HG03060 (cell line): Measurements from ENCODE around the gene TMEM214.
"Not testable (repeated sequence)": the region's sequence is repeated elsewhere in the genome, so short reads cannot be mapped to it uniquely, and the experiment has no call there.

Experiments used
- ATAC-seq: cut with Tn5 transposase; IDR thresholded peaks from one replicate; pipeline ENCODE4 v1.9.1; 2021; ENCODE audit warnings: low read depth, moderate number of reproducible peaks; ENCODE audit not compliant: unreplicated experiment

TMEM214 gene

DNA sequence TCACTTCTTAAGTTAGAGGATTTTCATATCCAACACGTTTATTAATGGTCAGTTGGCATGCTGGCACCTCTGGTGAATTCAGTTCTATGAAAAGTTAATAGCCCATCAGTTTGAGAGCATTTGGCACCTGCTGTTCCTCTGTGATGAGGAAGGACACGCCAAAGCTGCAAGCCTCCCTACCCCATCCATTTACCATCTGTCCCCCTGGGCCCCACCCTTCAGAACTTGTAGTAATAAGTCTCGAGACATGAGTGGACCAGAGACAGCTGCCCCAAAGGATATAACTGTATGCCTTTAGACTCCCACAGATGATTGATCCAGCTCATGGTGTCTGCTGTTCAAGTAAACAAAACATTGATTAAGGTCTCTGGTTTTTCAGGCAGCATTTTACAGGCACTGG lies 32.4 kb downstream of the TMEM214 start:
- ATAC-seq = no peak

DNA sequence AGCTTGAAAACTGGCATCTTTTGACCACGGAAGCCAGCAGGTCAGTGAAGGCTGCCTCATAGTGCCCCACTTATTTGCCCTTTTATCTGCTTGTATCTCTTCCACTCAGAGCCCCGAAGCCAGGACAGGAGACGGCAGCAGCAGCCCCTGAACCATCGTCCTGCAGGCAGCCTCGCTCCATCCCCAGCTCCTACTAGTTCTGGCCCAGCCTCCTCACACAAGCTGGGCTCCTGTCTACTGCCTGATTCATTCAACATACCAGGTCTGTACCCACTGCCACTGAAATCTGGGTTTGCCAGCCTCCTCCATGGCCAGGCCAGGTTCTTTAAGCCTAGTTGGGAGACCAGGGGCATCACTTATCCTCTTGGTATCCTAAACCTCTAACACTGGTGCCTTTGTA lies 34.6 kb downstream of the TMEM214 start:
- ATAC-seq = no peak

DNA sequence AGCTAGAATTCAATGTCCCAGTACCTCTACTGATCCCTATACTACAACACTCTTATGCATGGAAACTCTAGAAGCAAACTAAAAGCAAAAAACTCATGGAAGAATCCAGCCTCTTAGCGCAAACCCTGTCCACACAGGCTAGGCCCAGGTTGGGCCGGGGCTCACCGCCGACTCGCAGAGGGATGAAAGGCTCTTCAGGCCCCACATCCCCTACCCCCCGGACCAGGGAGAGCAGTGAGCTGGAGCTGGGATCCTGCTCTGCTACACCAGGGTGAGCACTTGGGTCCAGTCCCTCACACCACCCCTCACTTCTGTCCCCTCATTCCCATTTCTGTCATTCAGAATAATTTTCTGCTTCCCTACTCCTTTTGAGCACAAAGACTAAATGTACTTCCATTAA lies 36.7 kb downstream of the TMEM214 start:
- no peak for ATAC-seq

DNA sequence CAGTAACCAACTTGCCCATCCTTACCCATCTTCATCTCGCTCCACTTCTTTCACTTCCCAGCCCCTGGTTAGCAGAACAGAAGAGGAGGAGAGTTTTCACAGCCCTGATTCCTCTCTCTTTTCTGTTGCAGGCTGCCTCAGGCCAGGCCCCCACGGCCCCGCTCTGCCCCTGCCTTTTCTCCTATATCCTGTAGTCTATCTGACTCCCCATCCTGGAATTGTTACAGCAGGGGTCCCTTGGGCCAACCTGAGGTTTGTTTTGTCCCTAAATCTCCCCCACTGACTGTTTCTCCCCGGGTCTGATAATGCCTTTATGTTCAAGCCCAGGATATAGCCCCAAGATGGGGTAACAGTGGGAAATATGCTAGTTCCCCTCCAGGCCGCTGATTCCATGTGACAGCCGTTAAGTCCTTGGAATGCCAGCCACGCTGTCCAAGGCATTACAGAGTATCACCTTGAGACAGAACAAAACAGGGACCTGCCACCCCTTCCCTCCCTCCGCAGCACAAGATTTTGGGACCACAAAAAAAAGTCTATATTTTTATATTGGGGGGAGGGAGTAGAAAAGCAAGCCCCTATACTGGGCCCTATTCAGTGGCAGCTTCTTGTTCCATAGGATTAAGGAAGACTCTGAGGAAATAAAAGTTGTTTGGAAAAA lies 37.3 kb downstream of the TMEM214 start:
- ATAC-seq = no peak

DNA sequence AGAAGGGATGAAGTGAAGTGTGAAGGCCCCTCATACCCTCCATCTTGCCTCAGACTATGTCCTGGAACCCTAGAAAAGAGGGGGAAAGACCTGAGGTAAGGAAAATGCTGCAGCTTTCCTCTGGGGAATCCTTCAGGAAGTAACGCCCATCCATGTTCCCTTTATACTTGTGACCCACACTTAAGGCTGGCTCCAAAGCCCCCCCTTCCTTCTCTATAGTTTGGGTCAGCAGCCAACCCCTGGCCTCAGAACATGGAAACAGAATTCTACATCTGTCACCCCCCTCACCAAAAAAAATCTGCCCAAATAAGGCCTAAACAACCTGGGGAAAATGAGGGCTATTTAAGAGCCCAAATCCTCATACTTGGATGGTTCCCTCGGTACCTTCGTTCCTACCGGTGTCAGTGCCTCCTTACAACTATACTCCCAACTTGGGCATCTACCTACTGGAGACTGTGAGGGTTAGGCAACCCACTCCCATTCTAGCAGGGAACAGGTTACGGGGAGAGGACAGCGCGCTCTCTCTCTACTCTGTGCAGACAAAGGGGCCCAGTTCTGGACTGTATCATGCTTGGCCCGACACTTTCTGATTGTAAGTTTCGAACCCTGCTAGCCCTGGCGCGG lies 38.0 kb downstream of the TMEM214 start:
- peak; percentile 11 for ATAC-seq

DNA sequence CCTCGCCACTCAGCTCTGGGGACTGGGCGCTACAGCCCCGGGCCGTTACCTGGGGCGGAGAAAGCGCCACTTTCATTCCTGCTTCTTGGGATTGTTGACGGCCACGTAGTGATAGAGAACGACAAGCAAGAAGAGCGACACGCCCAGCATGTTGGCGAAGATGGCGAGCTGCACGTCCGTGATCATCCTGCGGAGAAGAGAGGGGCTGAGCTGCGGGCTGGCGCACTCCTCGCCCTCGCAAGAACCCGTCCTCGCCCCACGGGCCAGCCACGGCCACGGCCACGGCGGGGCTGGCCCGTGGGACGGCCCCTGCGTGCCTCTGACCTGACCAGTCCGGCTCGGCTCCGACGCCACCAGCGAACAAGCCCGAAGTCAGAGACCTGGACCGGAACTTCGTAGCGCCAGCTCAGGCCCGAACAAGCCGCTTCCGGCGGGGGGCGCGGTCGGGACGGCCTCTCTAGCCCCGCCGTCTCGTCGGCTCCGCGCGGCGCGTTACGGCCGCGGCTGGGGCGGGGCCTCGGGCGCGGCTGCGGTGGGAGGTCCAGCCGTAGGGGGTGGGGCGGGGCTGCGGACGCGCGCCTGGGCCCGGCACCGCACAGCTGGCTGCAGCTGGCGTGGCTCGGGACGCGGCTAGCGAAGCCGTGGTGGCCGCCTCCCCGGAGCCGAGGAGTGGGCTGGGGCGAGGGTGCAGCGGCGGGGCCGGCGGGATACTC lies 38.7 kb downstream of the TMEM214 start, which contains the start of gene OST4:
TSS of gene OST4 (minus strand) at position 378 of the 713 bp plus-strand sequence.
- ATAC-seq = peak; percentile 51

DNA sequence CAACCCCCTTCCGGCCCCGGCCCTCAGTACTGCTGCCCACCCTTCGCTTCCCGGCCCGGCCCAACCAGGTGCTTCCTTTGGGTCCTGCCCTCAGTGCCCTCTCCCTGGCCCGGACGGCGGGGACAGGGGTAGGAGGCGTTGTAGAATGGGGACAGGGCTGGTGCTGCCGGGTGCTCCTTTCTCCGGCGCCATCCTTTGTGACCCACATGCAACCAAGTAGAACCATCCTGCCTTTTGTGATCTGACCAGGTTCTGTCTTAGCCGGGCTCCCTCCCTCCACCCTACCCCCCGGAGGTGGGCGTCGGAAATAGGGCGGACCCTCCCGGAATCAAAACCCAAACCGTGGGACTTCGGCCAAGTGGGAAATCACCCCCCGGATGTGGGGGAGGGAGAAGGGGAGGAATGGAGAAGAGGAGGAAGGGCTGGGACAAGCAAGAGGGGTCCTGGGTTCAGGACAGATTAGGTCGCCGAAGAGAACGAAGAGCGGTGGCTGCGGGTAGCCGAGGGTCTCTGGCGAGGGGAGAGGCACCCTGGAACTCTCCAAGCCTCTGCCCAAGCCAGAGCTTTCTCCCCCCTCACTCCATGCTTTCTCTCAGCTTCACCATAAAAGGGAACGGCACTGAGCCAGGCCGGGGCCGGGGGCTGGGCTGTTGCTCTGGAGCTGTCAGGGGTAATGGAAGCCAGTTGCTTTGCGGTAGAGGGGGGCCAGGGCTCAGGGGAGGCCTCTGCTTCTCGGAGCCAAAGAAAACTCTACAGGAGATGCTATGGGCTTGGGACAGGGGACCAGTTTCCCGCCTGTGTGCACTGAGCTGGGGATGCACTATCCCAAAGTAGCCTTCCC lies 39.4 kb downstream of the TMEM214 start:
- ATAC-seq = peak; percentile 8

DNA sequence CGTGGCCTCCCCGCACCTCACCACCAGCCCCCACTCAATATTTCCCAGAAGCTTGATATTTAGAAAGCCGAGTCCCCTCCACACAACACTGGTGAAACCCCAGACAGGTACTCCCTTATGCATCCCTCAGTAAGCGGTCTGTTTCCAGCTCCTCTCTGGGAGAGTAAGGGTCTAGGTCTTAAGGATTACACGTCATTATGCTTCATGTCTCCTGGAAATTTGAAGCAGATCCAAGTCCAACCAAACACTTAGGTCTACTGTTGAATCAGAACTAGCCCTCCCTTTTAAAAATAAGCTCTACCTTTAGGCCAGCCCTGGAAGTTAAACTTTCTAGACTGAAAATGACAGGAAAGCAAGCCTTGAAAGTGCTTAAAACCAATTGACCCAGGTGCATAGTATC lies 40.2 kb downstream of the TMEM214 start:
- ATAC-seq = no peak

DNA sequence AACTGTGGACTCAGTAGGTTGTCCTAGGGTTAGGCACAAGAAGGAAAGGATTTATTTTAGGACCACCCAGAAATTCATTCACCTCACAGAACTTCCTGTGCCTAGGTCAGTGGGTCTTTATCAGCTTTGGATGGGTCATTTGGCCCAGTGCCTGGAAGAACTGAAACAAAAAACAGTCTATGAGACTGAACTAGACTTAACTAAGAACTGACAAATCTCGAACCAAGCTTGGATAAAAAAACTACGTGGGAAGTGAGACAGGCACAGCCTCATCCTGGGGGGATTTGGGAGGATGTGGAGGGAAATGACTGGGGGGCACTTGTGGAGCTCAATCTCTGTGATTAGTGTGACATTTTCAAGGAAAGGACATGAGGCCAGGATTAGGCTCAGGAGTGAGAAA lies 41.0 kb downstream of the TMEM214 start:
- ATAC-seq = no peak

DNA sequence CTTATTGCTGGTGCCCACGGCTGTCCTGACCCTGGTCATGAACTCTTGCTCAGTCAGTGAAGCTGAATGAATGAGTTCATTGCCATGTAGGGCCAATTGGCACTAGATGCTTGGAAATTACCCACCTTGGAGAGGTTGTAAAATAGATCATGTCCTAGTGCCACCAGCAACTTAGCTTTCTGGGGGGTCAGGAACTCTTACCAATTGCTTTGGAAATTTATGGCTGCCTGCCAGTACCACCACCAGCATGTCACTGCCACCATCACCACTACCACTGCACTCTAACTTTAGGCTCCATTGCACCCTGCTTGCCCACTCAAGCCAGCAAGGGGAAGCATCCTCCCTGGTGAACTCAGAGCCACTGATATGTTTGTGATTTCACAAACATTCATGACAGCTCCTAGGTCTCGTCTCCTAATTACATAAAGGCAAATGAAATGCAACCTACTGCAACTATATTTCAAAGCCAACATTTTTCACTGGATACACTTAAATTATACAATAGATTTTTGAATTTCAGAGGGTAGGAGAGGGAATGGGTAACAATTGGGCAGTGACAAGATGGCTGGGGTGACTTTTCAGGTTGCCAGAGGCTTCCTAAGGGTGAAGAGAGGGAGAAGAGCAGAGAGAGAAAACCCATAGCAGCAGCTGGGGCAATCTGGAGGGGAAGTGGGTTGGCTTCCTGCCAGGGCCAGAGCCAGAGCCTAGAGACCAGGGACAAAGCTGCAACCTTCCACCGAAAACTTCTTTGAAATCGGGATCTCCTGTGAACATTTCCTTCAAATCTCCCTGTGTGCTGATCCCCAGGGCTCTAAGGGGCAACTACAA lies 42.2 kb downstream of the TMEM214 start:
- no peak for ATAC-seq

DNA sequence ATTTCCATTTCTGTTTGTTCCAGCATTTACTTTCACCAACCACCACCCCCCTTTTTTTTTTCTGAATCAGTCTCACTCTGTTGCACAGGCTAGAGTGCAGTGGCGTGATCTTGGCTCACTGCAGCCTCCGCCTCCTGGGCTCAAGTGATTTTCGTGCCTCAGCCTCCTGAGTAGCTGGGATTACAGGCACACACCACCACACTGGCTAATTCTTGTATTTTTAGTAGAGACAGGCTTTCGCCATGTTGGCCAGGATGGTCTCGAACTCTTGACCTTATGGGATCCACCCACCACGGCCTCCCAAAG lies 42.8 kb downstream of the TMEM214 start:
- not testable (repeated sequence) for ATAC-seq

DNA sequence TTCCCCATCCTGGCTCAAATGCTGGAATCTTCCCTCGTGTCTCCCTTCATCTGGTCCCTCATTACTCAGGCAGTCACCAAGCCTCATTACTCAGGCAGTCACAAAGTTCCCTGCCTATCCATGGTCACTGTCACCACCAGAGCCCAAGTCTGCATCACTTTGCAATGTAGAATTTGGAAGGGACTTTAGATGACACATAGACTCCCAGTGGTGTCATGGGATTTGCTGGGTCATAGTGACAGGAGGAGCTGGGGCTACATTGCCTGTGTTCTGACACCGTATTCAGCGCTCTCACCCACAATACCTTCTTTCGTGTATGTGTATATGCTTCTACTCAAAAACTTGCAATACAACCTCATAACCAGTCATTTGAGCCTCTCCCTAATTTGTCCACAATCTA lies 43.6 kb downstream of the TMEM214 start:
- ATAC-seq = no peak

DNA sequence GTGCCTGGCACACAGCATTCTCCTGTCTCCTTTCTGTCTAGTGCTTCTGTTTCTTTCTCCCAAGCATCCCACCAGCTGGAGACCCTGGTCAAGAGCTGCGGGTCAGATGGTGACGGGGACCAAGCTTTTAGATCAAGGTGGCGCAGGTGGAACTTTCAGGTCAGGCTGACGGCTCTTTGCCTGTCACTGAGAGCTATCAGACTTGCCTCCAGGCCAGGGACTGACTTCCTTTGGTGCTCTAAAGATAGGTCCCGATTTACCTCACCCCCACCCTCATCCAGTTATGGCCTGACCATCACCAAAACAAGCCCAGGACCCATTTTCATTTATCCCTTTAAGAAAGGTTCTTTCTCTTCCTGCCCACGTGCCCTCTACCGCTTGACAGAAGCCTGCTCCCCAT lies 44.5 kb downstream of the TMEM214 start:
- ATAC-seq = no peak

DNA sequence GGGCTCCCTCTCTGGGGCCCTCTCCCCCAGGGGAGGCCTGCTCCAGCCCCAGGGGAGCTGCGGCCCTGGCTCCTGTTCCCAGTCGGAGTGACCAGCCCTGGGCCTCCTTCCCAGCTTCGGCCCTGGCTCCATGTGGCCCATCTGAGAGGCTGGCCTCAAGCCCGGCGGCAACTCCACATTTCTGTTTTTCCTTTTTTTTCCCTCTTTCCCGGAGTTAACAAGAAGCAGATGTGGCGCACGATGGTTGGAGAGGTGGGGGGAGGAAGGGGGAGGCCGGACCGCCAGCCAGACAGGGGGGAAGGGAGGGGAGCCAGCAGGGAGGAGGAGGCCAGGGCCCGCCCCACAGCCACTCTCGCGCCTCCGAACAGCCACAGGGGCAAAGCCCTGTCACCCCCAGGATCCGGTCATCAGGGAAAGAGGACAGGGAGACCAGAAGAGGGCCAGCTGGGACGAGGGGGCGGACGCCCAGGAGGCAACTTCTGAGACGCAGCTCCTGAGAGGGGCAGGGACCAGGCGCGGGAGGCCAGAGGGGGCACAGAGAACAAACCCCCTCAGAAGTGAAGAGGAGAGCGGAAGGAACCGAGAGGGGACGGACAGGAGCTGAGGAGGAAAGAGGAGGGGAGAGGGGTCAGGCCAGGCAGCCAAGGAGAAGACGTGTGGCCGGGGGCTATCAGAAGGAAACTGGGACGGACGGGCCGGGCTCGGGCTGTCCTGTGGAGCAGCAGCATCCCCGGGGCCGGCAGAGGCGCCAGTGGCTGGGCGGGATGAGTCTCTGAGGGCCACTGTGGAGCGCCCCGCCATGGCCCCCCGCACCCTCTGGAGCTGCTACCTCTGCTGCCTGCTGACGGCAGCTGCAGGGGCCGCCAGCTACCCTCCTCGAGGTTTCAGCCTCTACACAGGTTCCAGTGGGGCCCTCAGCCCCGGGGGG lies 45.8 kb downstream of the TMEM214 start, which contains the start of gene EMILIN1:
TSS of gene EMILIN1 (plus strand) at position 349 of the 928 bp plus-strand sequence. CDS start at position 800, 451 bp downstream.
- ATAC-seq = no peak

DNA sequence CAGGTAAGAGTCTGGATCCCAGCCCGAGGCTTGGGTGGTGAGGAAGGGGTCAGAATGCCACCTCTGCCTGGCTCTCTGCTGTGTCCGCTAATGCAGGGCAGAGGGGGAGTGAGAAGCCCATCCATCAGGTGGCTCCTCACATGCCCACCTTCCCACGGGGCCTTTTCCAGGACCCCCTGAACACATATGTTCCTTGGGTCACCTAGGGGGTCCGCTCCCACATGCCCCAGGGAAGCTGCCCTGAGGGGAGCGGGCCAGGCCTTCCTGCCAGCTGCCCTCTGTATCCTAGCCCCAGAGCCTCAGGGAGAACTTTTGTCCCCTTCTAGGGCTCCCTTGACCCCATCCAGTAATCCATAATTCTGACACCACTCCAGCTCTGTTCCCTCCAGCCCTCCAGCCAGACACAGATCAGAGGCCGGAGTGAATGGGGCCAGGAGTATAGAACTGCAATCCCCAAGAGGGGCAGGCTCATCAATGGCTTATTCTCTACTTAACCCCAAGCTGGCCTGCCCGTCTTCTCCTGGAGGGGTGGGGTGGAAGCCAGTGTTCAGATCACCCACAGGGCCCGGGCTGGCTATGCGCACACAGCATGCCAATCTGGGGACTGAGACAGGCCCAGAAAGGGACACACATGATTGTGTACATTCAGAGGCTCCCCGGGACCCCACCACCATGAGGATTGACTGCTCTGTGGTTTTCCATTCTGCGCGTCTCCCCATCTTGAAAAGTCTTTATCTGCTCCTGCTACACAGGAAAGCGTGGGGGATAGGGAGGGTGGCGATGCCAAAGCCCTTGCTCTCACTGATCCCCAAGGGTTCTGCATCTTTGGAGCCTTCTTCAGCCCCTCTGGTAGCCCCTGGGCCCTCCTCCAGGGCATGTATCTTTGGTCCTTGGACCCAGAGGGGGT lies 46.7 kb downstream of the TMEM214 start:
- ATAC-seq = no peak

DNA sequence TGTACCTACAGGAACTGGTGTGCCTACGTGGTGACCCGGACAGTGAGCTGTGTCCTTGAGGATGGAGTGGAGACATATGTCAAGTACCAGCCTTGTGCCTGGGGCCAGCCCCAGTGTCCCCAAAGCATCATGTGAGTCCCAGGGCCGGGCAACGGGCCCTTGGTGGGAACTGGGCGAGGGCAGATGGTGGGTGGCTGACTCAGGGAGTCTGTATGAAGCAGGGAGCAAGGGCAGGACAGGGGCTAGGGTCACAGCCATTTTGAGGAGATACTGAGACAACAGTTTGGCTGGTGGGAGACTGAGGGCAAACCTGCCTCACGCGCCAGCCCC lies 47.3 kb downstream of the TMEM214 start:
- no peak for ATAC-seq

DNA sequence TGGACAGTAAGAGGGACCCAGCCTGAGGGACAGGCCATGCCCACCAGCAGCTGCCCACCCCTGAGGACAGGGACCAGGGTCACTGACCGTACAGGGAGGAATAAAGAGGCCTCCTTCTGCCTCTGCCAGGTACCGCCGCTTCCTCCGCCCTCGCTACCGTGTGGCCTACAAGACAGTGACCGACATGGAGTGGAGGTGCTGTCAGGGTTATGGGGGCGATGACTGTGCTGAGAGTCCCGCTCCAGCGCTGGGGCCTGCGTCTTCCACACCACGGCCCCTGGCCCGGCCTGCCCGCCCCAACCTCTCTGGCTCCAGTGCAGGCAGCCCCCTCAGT lies 47.8 kb downstream of the TMEM214 start:
- no peak for ATAC-seq
